H9 (cell line): ENCODE measurements around the gene SPOP. TPM values are rescaled to one million over a fixed set of nuclear protein-coding genes. Genes with fewer than 3 reads are reported as not detected.

Experiments used
- DNase-seq: peaks from one replicate; pipeline ENCODE4 v3.0.0-alpha.2; 2017
- H2AFZ ChIP-seq: one replicate; pipeline ENCODE4 v1.6.1; 2013; ENCODE audit warnings: mild to moderate bottlenecking, low read length, control low read depth, moderate library complexity
- H2AK5ac ChIP-seq: 2 replicates; pipeline ENCODE4 v1.6.1; 2013; ENCODE audit warnings: low read length, control low read depth, mixed read lengths; ENCODE audit not compliant: insufficient read length
- H2BK120ac ChIP-seq: one replicate; pipeline ENCODE4 v1.6.1; 2013; ENCODE audit warnings: low read depth, mild to moderate bottlenecking, low read length, control low read depth, inconsistent platforms; ENCODE audit not compliant: poor library complexity, severe bottlenecking
- H2BK12ac ChIP-seq: 2 replicates; pipeline ENCODE4 v1.6.1; 2013; ENCODE audit warnings: low read length, control low read depth, mixed read lengths, low read depth; ENCODE audit not compliant: insufficient read length
- H2BK15ac ChIP-seq: 2 replicates; pipeline ENCODE4 v1.6.1; 2013; ENCODE audit warnings: low read depth, low read length, control low read depth
- H2BK20ac ChIP-seq: one replicate; pipeline ENCODE4 v1.6.1; 2013; ENCODE audit warnings: low read depth, mild to moderate bottlenecking, low read length, control low read depth, inconsistent platforms; ENCODE audit not compliant: poor library complexity, severe bottlenecking
- H2BK5ac ChIP-seq: 2 replicates; pipeline ENCODE4 v1.6.1; 2013; ENCODE audit warnings: low read length, control low read depth, mixed read lengths; ENCODE audit not compliant: insufficient read length
- H3K14ac ChIP-seq: 2 replicates; pipeline ENCODE4 v1.6.1; 2013; ENCODE audit warnings: low read length, control low read depth; ENCODE audit not compliant: insufficient read depth
- H3K18ac ChIP-seq: 2 replicates; pipeline ENCODE4 v1.6.1; 2013; ENCODE audit warnings: low read depth, mild to moderate bottlenecking, mixed read lengths, low read length, control low read depth; ENCODE audit not compliant: insufficient read length
- H3K23ac ChIP-seq: 2 replicates; pipeline ENCODE4 v1.6.1; 2013; ENCODE audit warnings: low read length, control low read depth, mixed read lengths, low read depth; ENCODE audit not compliant: insufficient read length
- H3K23me2 ChIP-seq: 2 replicates; pipeline ENCODE4 v1.6.1; 2013; ENCODE audit warnings: low read depth, mild to moderate bottlenecking, mixed read lengths, low read length, control low read depth; ENCODE audit not compliant: insufficient read length, poor library complexity, severe bottlenecking
- H3K27ac ChIP-seq: 2 replicates; pipeline ENCODE4 v1.5.1; 2013; ENCODE audit warnings: low read length, control low read depth, mixed read lengths, low read depth; ENCODE audit not compliant: insufficient read length
- H3K27me3 ChIP-seq: 2 replicates; pipeline ENCODE4 v1.6.1; 2013; ENCODE audit warnings: low read length, control low read depth, inconsistent platforms; ENCODE audit not compliant: insufficient read depth
- H3K4ac ChIP-seq: 2 replicates; pipeline ENCODE4 v1.6.1; 2013; ENCODE audit warnings: low read depth, mild to moderate bottlenecking, control low read depth, inconsistent platforms, low read length, moderate library complexity
- H3K4me1 ChIP-seq: 2 replicates; pipeline ENCODE4 v1.6.1; 2013; ENCODE audit warnings: low read length, control low read depth, inconsistent platforms; ENCODE audit not compliant: insufficient read depth
- H3K4me2 ChIP-seq: 2 replicates; pipeline ENCODE4 v1.6.1; 2013; ENCODE audit warnings: low read length, control low read depth, mixed read lengths; ENCODE audit not compliant: insufficient read length, insufficient read depth
- H3K56ac ChIP-seq: 2 replicates; pipeline ENCODE4 v1.6.1; 2013; ENCODE audit warnings: low read depth, mild to moderate bottlenecking, mixed read lengths, low read length, control low read depth; ENCODE audit not compliant: insufficient read length
- H3K79me1 ChIP-seq: 2 replicates; pipeline ENCODE4 v1.6.1; 2013; ENCODE audit warnings: low read depth, mild to moderate bottlenecking, moderate library complexity, low read length, control low read depth, inconsistent platforms; ENCODE audit not compliant: insufficient read depth, poor library complexity, severe bottlenecking
- H3K79me2 ChIP-seq: 2 replicates; pipeline ENCODE4 v1.6.1; 2013; ENCODE audit warnings: low read length, control low read depth, inconsistent platforms; ENCODE audit not compliant: insufficient read depth
- H3K9ac ChIP-seq: 2 replicates; pipeline ENCODE4 v1.6.1; 2013; ENCODE audit warnings: low read length, control low read depth, mixed read lengths; ENCODE audit not compliant: insufficient read length; ENCODE audit errors: extremely low read depth
- H3K9me3 ChIP-seq: one replicate; pipeline ENCODE4 v1.6.1; 2013; ENCODE audit warnings: low read depth, low read length, inconsistent platforms; ENCODE audit not compliant: control insufficient read depth
- H3T11ph ChIP-seq: one replicate; pipeline ENCODE4 v1.6.1; 2013; ENCODE audit warnings: mild to moderate bottlenecking, low read length, control low read depth, inconsistent platforms
- H4K20me1 ChIP-seq: one replicate; pipeline ENCODE4 v1.6.1; 2013; ENCODE audit not compliant: control insufficient read depth, insufficient read length, insufficient read depth
- H4K5ac ChIP-seq: 2 replicates; pipeline ENCODE4 v1.6.1; 2013; ENCODE audit warnings: low read depth, mild to moderate bottlenecking, mixed read lengths, low read length, control low read depth; ENCODE audit not compliant: insufficient read length
- H4K8ac ChIP-seq: replicated peaks from 2 replicates; pipeline ENCODE4 v1.6.1; 2013; ENCODE audit warnings: low read length, control low read depth, mixed read lengths, low read depth; ENCODE audit not compliant: insufficient read length
- H4K91ac ChIP-seq: 2 replicates; pipeline ENCODE4 v1.6.1; 2013; ENCODE audit warnings: low read depth, mild to moderate bottlenecking, moderate library complexity, mixed read lengths, low read length, control low read depth; ENCODE audit not compliant: insufficient read length
- H3K27ac Mint-ChIP-seq, 3 experiments: 2 replicates in 2 of 3; 3 replicates in 1 of 3; pipeline ENCODE4 v1.8.0; 2020 to 2021; ENCODE audit warnings: mixed read lengths in 3 of 3, mild to moderate bottlenecking in 1 of 3, moderate library complexity in 1 of 3
- H3K27me3 Mint-ChIP-seq: 2 replicates; pipeline ENCODE4 v1.8.0; 2021; ENCODE audit warnings: low read depth, mild to moderate bottlenecking, moderate library complexity, mixed read lengths
- H3K36me3 Mint-ChIP-seq, 3 experiments: 2 replicates in 2 of 3; 3 replicates in 1 of 3; pipeline ENCODE4 v1.8.0; 2020 to 2021; ENCODE audit warnings: low read depth in 3 of 3, mixed read lengths in 3 of 3; ENCODE audit not compliant: insufficient read depth in 1 of 3
- H3K4me1 Mint-ChIP-seq, 2 experiments: 2 replicates each; pipeline ENCODE4 v1.8.0; 2020; ENCODE audit warnings: mixed read lengths in 2 of 2
- H3K4me3 Mint-ChIP-seq, 2 experiments: 2 replicates in 1 of 2; 3 replicates in 1 of 2; pipeline ENCODE4 v1.8.0; 2020 to 2021; ENCODE audit warnings: mild to moderate bottlenecking in 2 of 2, mixed read lengths in 2 of 2, moderate library complexity in 1 of 2
- H3K9me3 Mint-ChIP-seq, 2 experiments: 2 replicates in 1 of 2; 3 replicates in 1 of 2; pipeline ENCODE4 v1.8.0; 2020; ENCODE audit warnings: mild to moderate bottlenecking in 2 of 2, mixed read lengths in 2 of 2, moderate library complexity in 1 of 2
- WGBS: extraction: QIAGEN DNeasy Blood & Tissue Kit; methylation state at CpG from one replicate; pipeline ENCODE4 v1.1.7; 2013; ENCODE audit warnings: missing lambda C conversion rate, low lambda C conversion rate, mixed read lengths; ENCODE audit not compliant: insufficient read length; ENCODE audit errors: extremely low coverage; 5-methylcytosine and 5-hydroxymethylcytosine counted together
- total RNA-seq: library from RNA; stranded (reverse); gene quantifications from 2 replicates; pipeline ENCODE4 v1.2.1, GENCODE V29; 2021
- TF ChIP-seq, protein P1 (sequence below): fragments of 200-600 bp; sonication (generic); conservative IDR thresholded peaks from 3 replicates; pipeline ENCODE4 v1.8.0; 2021; ENCODE audit warnings: antibody characterized with exemption, mild to moderate bottlenecking

Gene SPOP
- total RNA-seq, 1 experiment from 2014 or later, result 33.7 TPM

GRCh38 chr17:49595328-49595727 is 82.6 kb downstream of the SPOP start:
- Histone ChIP-seq H4K5ac (no peak overlapping the region), H3K4me1 (0 out of 2 replicates have a peak, but pooled peaks cover 3% of the 10 kb centered on the region), H2BK20ac (no peak overlapping the region), H3K79me2 (no peaks in the 10 kb centered on the region), H3K4ac (no peak overlapping the region), H3K56ac (no peak overlapping the region), H3K27ac (no peak overlapping the region), H3K4me2 (no peak overlapping the region), H2BK5ac (no peak overlapping the region), H2BK120ac (no peak overlapping the region), H2AFZ (no peak overlapping the region), H3K27me3 (no peaks in the 10 kb centered on the region), H3K14ac (no peak overlapping the region), H4K8ac (no peak overlapping the region), H3K9ac (no peak overlapping the region), H3K18ac (no peak overlapping the region), H3T11ph (no peak overlapping the region), H2BK12ac (no peak overlapping the region), H4K91ac (no peak overlapping the region), H4K20me1 (no peaks in the 10 kb centered on the region), H3K9me3 (no peaks in the 10 kb centered on the region), H3K23me2 (no peaks in the 10 kb centered on the region), H2BK15ac (no peak overlapping the region), H2AK5ac (no peak overlapping the region), H3K23ac (no peak overlapping the region), H3K79me1 (no peaks in the 10 kb centered on the region)
- WGBS, result no CpG with 5 or more reads among the region's 4 CpGs
- Mint-ChIP-seq H3K36me3 (peaks cover 3 to 28% (median 20%) of the 10 kb centered on the region in 3 experiments; a peak in 5 of 7 replicates), H3K27ac (no peak overlapping the region), H3K9me3 (no peaks in the 10 kb centered on the region), H3K4me3 (no peak overlapping the region), H3K4me1 (peaks cover 9 to 17% of the 10 kb centered on the region in 2 experiments), H3K27me3 (no peaks in the 10 kb centered on the region)
- no peak for DNase-seq
- TF ChIP-seq, protein P1, sequence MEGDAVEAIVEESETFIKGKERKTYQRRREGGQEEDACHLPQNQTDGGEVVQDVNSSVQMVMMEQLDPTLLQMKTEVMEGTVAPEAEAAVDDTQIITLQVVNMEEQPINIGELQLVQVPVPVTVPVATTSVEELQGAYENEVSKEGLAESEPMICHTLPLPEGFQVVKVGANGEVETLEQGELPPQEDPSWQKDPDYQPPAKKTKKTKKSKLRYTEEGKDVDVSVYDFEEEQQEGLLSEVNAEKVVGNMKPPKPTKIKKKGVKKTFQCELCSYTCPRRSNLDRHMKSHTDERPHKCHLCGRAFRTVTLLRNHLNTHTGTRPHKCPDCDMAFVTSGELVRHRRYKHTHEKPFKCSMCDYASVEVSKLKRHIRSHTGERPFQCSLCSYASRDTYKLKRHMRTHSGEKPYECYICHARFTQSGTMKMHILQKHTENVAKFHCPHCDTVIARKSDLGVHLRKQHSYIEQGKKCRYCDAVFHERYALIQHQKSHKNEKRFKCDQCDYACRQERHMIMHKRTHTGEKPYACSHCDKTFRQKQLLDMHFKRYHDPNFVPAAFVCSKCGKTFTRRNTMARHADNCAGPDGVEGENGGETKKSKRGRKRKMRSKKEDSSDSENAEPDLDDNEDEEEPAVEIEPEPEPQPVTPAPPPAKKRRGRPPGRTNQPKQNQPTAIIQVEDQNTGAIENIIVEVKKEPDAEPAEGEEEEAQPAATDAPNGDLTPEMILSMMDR, result no peak
